HUES48 (cell line): ENCODE measurements around the gene CNTFR.
"Not testable (repeated sequence)": the region's sequence is repeated elsewhere in the genome, so short reads cannot be mapped to it uniquely, and the experiment has no call there.

Source experiments
- H3K27ac ChIP-seq: one replicate; pipeline ENCODE4 v1.7.0; 2013; ENCODE audit warnings: low read depth, low read length, inconsistent platforms
- H3K27me3 ChIP-seq: 2 replicates; pipeline ENCODE4 v1.6.1; 2013; ENCODE audit warnings: mild to moderate bottlenecking, low read length; ENCODE audit not compliant: control insufficient read depth, insufficient read depth
- H3K36me3 ChIP-seq: 2 replicates; pipeline ENCODE4 v1.6.1; 2013; ENCODE audit warnings: low read length; ENCODE audit not compliant: control insufficient read depth, insufficient read depth
- H3K4me1 ChIP-seq: 2 replicates; pipeline ENCODE4 v1.6.1; 2013; ENCODE audit warnings: mild to moderate bottlenecking, low read length; ENCODE audit not compliant: control insufficient read depth, insufficient read depth
- H3K4me3 ChIP-seq: 2 replicates; pipeline ENCODE4 v1.5.1; 2013; ENCODE audit warnings: mild to moderate bottlenecking, low read depth, low read length
- H3K9ac ChIP-seq: 2 replicates; pipeline ENCODE4 v1.6.1; 2013; ENCODE audit warnings: mild to moderate bottlenecking, low read depth, low read length, moderate library complexity
- H3K9me3 ChIP-seq: 2 replicates; pipeline ENCODE4 v1.6.1; 2013; ENCODE audit warnings: low read length; ENCODE audit not compliant: control insufficient read depth, insufficient read depth

The CNTFR gene

GRCh38 chr9:34589636-34590380, at the start of gene CNTFR:
TSS of gene CNTFR (minus strand) at chr9:34589724. CDS start at chr9:34568981, 20,743 bp downstream.
- peaks cover 100% of the 10 kb centered on the region for H3K27me3 ChIP-seq
- no peak within 1 kb of the TSS for H3K9ac ChIP-seq
- peak within 1 kb of the TSS; percentile 63 for H3K4me3 ChIP-seq
- H3K9me3 ChIP-seq = no peaks in the 10 kb centered on the region
- no peaks in the 10 kb centered on the region for H3K36me3 ChIP-seq
- H3K4me1 ChIP-seq = peaks cover 26% of the 10 kb centered on the region
- no peak within 1 kb of the TSS for H3K27ac ChIP-seq

- H3K36me3 ChIP-seq = peaks cover 11% of the 10 kb centered on the region
- H3K27ac ChIP-seq, H3K9me3 ChIP-seq, H3K27me3 ChIP-seq, H3K9ac ChIP-seq, H3K4me3 ChIP-seq, H3K4me1 ChIP-seq: not testable (repeated sequence)
These were observed 49.8 kb upstream of the CNTFR start for GRCh38 chr9:34639322-34639721.

GRCh38 chr9:34638138-34638445, 48.6 kb upstream of the CNTFR start:
- Histone ChIP-seq H3K27me3 (peaks cover 9% of the 10 kb centered on the region; the same call in 1 of the 2 replicates), H3K4me3 (peak overlapping the region; percentile 80), H3K36me3 (peaks cover 11% of the 10 kb centered on the region), H3K9me3 (no peaks in the 10 kb centered on the region), H3K4me1 (peaks cover 8% of the 10 kb centered on the region), H3K27ac (no peak overlapping the region), H3K9ac (no peak overlapping the region)

GRCh38 chr9:34637356-34638137, 48.0 kb upstream of the CNTFR start, which contains the start of gene SIGMAR1:
TSS of gene SIGMAR1 (minus strand) at chr9:34637787. CDS start at chr9:34637697, 90 bp downstream.
- H3K36me3 ChIP-seq = peaks cover 11% of the 10 kb centered on the region
- H3K4me1 ChIP-seq = peaks cover 8% of the 10 kb centered on the region
- peak within 1 kb of the TSS; percentile 80 for H3K4me3 ChIP-seq
- peaks cover 13% of the 10 kb centered on the region; the same call in 1 of the 2 replicates for H3K27me3 ChIP-seq
- peak within 1 kb of the TSS; percentile 63; the same call in 1 of the 2 replicates for H3K9ac ChIP-seq
- H3K27ac ChIP-seq = peak within 1 kb of the TSS; percentile 16
- H3K9me3 ChIP-seq = no peaks in the 10 kb centered on the region

- H3K27me3 ChIP-seq = peaks cover 20% of the 10 kb centered on the region
- H3K27ac ChIP-seq = no peak overlapping the region
- peaks cover 11% of the 10 kb centered on the region for H3K36me3 ChIP-seq
- H3K4me3 ChIP-seq = peak overlapping the region; percentile 80
- peak overlapping the region; percentile 63; the same call in 1 of the 2 replicates for H3K9ac ChIP-seq
- H3K9me3 ChIP-seq = no peaks in the 10 kb centered on the region
- H3K4me1 ChIP-seq = peaks cover 8% of the 10 kb centered on the region
These were observed 47.3 kb upstream of the CNTFR start for GRCh38 chr9:34636791-34637355.

GRCh38 chr9:34635556-34635955, 46.0 kb upstream of the CNTFR start:
- Histone ChIP-seq H3K4me3 (no peak overlapping the region), H3K27me3 (peaks cover 33% of the 10 kb centered on the region), H3K4me1 (peaks cover 8% of the 10 kb centered on the region), H3K36me3 (peaks cover 11% of the 10 kb centered on the region), H3K27ac (no peak overlapping the region), H3K9ac (no peak overlapping the region), H3K9me3 (no peaks in the 10 kb centered on the region)

GRCh38 chr9:34634551-34635248, 45.2 kb upstream of the CNTFR start:
- no peak overlapping the region for H3K27ac ChIP-seq
- H3K27me3 ChIP-seq = peaks cover 41% of the 10 kb centered on the region
- peaks cover 11% of the 10 kb centered on the region for H3K36me3 ChIP-seq
- H3K9me3 ChIP-seq = no peaks in the 10 kb centered on the region
- H3K4me1 ChIP-seq = peaks cover 8% of the 10 kb centered on the region
- H3K4me3 ChIP-seq = no peak overlapping the region
- no peak overlapping the region for H3K9ac ChIP-seq

GRCh38 chr9:34633851-34634550, 44.5 kb upstream of the CNTFR start:
- Histone ChIP-seq H3K4me3 (no peak overlapping the region), H3K9ac (no peak overlapping the region), H3K36me3 (peaks cover 11% of the 10 kb centered on the region), H3K27ac (no peak overlapping the region), H3K27me3 (peaks cover 48% of the 10 kb centered on the region), H3K4me1 (peaks cover 8% of the 10 kb centered on the region), H3K9me3 (no peaks in the 10 kb centered on the region)

- Histone ChIP-seq H3K4me3 (no peak overlapping the region), H3K4me1 (peaks cover 8% of the 10 kb centered on the region), H3K27ac (no peak overlapping the region), H3K36me3 (peaks cover 11% of the 10 kb centered on the region), H3K27me3 (peaks cover 57% of the 10 kb centered on the region), H3K9me3 (no peaks in the 10 kb centered on the region), H3K9ac (no peak overlapping the region)
These were observed 43.6 kb upstream of the CNTFR start for GRCh38 chr9:34633166-34633565.

- Histone ChIP-seq H3K27me3 (peaks cover 74% of the 10 kb centered on the region), H3K4me1 (0 out of 2 replicates have a peak, but pooled peaks cover 3% of the 10 kb centered on the region), H3K9me3 (no peaks in the 10 kb centered on the region), H3K27ac (no peak overlapping the region), H3K9ac (no peak overlapping the region), H3K4me3 (no peak overlapping the region), H3K36me3 (peaks cover 8% of the 10 kb centered on the region)
These were observed 41.1 kb upstream of the CNTFR start for GRCh38 chr9:34630402-34631154.
